SJSA1 (cell line): Measurements from ENCODE around the gene EVX2. TPM values are rescaled to one million over a fixed set of nuclear protein-coding genes. Genes with fewer than 3 reads are reported as not detected.
A peak's percentile ranks its signal among the peaks of the same experiment; 100 is the strongest.

Experiments
- DNase-seq, 2 experiments: peaks; one replicate each; pipeline ENCODE4 v3.0.0-alpha.2; 2015 to 2020; ENCODE audit warnings: low spot score in 2 of 2, low read depth in 1 of 2
- H3K27ac ChIP-seq: fragments of 250-450 bp; sonication (Bioruptor Pico); 2 replicates; pipeline ENCODE4 v1.5.1; 2020; ENCODE audit warnings: mild to moderate bottlenecking, moderate library complexity
- H3K27me3 ChIP-seq: fragments of 250-450 bp; sonication (Bioruptor Pico); replicated peaks from 2 replicates; pipeline ENCODE4 v1.5.1; 2020; ENCODE audit warnings: mild to moderate bottlenecking, moderate library complexity
- H3K36me3 ChIP-seq: fragments of 250-450 bp; sonication (Bioruptor Pico); 2 replicates; pipeline ENCODE4 v1.5.1; 2020; ENCODE audit warnings: mild to moderate bottlenecking
- H3K4me1 ChIP-seq: fragments of 250-450 bp; sonication (Bioruptor Pico); replicated peaks from 2 replicates; pipeline ENCODE4 v1.6.1; 2021; ENCODE audit warnings: mild to moderate bottlenecking
- H3K4me3 ChIP-seq: fragments of 250-450 bp; sonication (Bioruptor Pico); 2 replicates; pipeline ENCODE4 v1.5.1; 2020; ENCODE audit warnings: mild to moderate bottlenecking
- H3K9me3 ChIP-seq: fragments of 250-450 bp; sonication (Bioruptor Pico); replicated peaks from 2 replicates; pipeline ENCODE4 v1.5.1; 2020; ENCODE audit warnings: mild to moderate bottlenecking
- total RNA-seq: library from RNA; depleted of rRNA; stranded (reverse); fragments of >200 nt; shearing (Covaris generic); gene quantifications from 2 replicates; pipeline ENCODE4 v1.2.3, GENCODE V29; 2014

Gene EVX2
- total RNA-seq, 1 experiment from 2014 or later = not detected

- Histone ChIP-seq H3K36me3 (no peaks in the 10 kb centered on the region), H3K4me1 (peaks cover 22% of the 10 kb centered on the region), H3K9me3 (no peaks in the 10 kb centered on the region; the same call in 1 of the 2 replicates), H3K4me3 (no peak overlapping the region), H3K27ac (no peak overlapping the region), H3K27me3 (peaks cover 36% of the 10 kb centered on the region)
- no peak for DNase-seq
Measured at GRCh38 chr2:176099159-176099727, 15.5 kb upstream of the EVX2 start.

- Histone ChIP-seq H3K27ac (no peak overlapping the region), H3K4me3 (peak overlapping the region; percentile 46), H3K4me1 (peaks cover 23% of the 10 kb centered on the region), H3K36me3 (no peaks in the 10 kb centered on the region), H3K27me3 (peaks cover 41% of the 10 kb centered on the region), H3K9me3 (no peaks in the 10 kb centered on the region; the same call in 1 of the 2 replicates)
- DNase-seq = peak; percentile 46 to 64
Measured at GRCh38 chr2:176098366-176099158, 14.8 kb upstream of the EVX2 start.

- H3K4me3 ChIP-seq = peak overlapping the region; percentile 46
- H3K36me3 ChIP-seq = no peaks in the 10 kb centered on the region
- H3K27ac ChIP-seq = no peak overlapping the region
- no peaks in the 10 kb centered on the region; the same call in 1 of the 2 replicates for H3K9me3 ChIP-seq
- peak in 1 of 2 experiments; percentile 62 for DNase-seq
- peaks cover 47% of the 10 kb centered on the region for H3K27me3 ChIP-seq
- H3K4me1 ChIP-seq = peaks cover 30% of the 10 kb centered on the region
Measured at GRCh38 chr2:176097820-176098365, 14.1 kb upstream of the EVX2 start.

GRCh38 chr2:176096986-176097819, 13.4 kb upstream of the EVX2 start:
- peak overlapping the region; percentile 36 for H3K27ac ChIP-seq
- H3K27me3 ChIP-seq = peaks cover 53% of the 10 kb centered on the region
- peak; percentile 78 for DNase-seq

GRCh38 chr2:176096243-176096985, 12.7 kb upstream of the EVX2 start:
- H3K36me3 ChIP-seq = no peaks in the 10 kb centered on the region
- H3K4me1 ChIP-seq = peaks cover 34% of the 10 kb centered on the region
- peak overlapping the region; percentile 46 for H3K4me3 ChIP-seq
- H3K9me3 ChIP-seq = no peaks in the 10 kb centered on the region; the same call in 1 of the 2 replicates
- peak overlapping the region; percentile 36 for H3K27ac ChIP-seq
- H3K27me3 ChIP-seq = peaks cover 59% of the 10 kb centered on the region
- peak in 1 of 2 experiments; percentile 49 for DNase-seq

More at GRCh38 chr2:176096986-176097819, 13.4 kb upstream of the EVX2 start:
- H3K9me3 ChIP-seq = no peaks in the 10 kb centered on the region; the same call in 1 of the 2 replicates
- peak overlapping the region; percentile 46 for H3K4me3 ChIP-seq
- H3K36me3 ChIP-seq = no peaks in the 10 kb centered on the region
- peaks cover 34% of the 10 kb centered on the region for H3K4me1 ChIP-seq

- no peak overlapping the region for H3K27ac ChIP-seq
- H3K27me3 ChIP-seq = peaks cover 67% of the 10 kb centered on the region
- H3K4me1 ChIP-seq = peaks cover 34% of the 10 kb centered on the region
- no peak for DNase-seq
- H3K4me3 ChIP-seq = no peak overlapping the region
- H3K36me3 ChIP-seq = no peaks in the 10 kb centered on the region
- no peaks in the 10 kb centered on the region; the same call in 1 of the 2 replicates for H3K9me3 ChIP-seq
Measured at GRCh38 chr2:176095421-176095820, 11.7 kb upstream of the EVX2 start.

GRCh38 chr2:176094349-176094748, 10.6 kb upstream of the EVX2 start:
- Histone ChIP-seq H3K27me3 (peaks cover 78% of the 10 kb centered on the region), H3K27ac (no peak overlapping the region), H3K4me1 (peaks cover 34% of the 10 kb centered on the region), H3K4me3 (no peak overlapping the region), H3K9me3 (no peaks in the 10 kb centered on the region; the same call in 1 of the 2 replicates), H3K36me3 (no peaks in the 10 kb centered on the region)
- DNase-seq = no peak

GRCh38 chr2:176093898-176094249, 10.1 kb upstream of the EVX2 start:
- DNase-seq = no peak
- no peaks in the 10 kb centered on the region; the same call in 1 of the 2 replicates for H3K9me3 ChIP-seq
- no peak overlapping the region for H3K27ac ChIP-seq
- no peaks in the 10 kb centered on the region for H3K36me3 ChIP-seq
- H3K27me3 ChIP-seq = peaks cover 78% of the 10 kb centered on the region
- H3K4me1 ChIP-seq = peaks cover 34% of the 10 kb centered on the region
- no peak overlapping the region for H3K4me3 ChIP-seq

GRCh38 chr2:176093145-176093897, 9.6 kb upstream of the EVX2 start:
- Histone ChIP-seq H3K4me3 (peak overlapping the region; percentile 52), H3K9me3 (no peaks in the 10 kb centered on the region; the same call in 1 of the 2 replicates), H3K27me3 (peaks cover 78% of the 10 kb centered on the region), H3K4me1 (peaks cover 31% of the 10 kb centered on the region), H3K27ac (no peak overlapping the region), H3K36me3 (no peaks in the 10 kb centered on the region)
- DNase-seq = peak in 1 of 2 experiments; percentile 55

GRCh38 chr2:176092270-176093144, 8.7 kb upstream of the EVX2 start, which contains the start of gene HOXD13:
HOXD13 (plus strand) TSS chr2:176092721; CDS start chr2:176092891, 170 bp downstream.
- H3K4me3 ChIP-seq = peak within 1 kb of the TSS; percentile 52
- H3K4me1 ChIP-seq = peaks cover 25% of the 10 kb centered on the region
- peaks cover 86% of the 10 kb centered on the region for H3K27me3 ChIP-seq
- no peaks in the 10 kb centered on the region for H3K36me3 ChIP-seq
- DNase-seq = peak in 1 of 2 experiments; percentile 26
- H3K27ac ChIP-seq = no peak within 1 kb of the TSS
- H3K9me3 ChIP-seq = no peaks in the 10 kb centered on the region; the same call in 1 of the 2 replicates

- Histone ChIP-seq H3K27ac (no peak overlapping the region), H3K36me3 (no peaks in the 10 kb centered on the region), H3K4me1 (peaks cover 16% of the 10 kb centered on the region), H3K27me3 (peaks cover 93% of the 10 kb centered on the region), H3K4me3 (no peak overlapping the region), H3K9me3 (no peaks in the 10 kb centered on the region; the same call in 1 of the 2 replicates)
- no peak for DNase-seq
Measured at GRCh38 chr2:176091329-176092258, 7.8 kb upstream of the EVX2 start.
